H9 (cell line): ENCODE measurements around the gene TTYH1. TPM values are rescaled to one million over a fixed set of nuclear protein-coding genes. Genes with fewer than 3 reads are reported as not detected.

Experiments used
- DNase-seq: peaks from one replicate; pipeline ENCODE4 v3.0.0-alpha.2; 2017
- H2AFZ ChIP-seq: one replicate; pipeline ENCODE4 v1.6.1; 2013; ENCODE audit warnings: mild to moderate bottlenecking, low read length, control low read depth, moderate library complexity
- H2AK5ac ChIP-seq: 2 replicates; pipeline ENCODE4 v1.6.1; 2013; ENCODE audit warnings: low read length, control low read depth, mixed read lengths; ENCODE audit not compliant: insufficient read length
- H2BK120ac ChIP-seq: one replicate; pipeline ENCODE4 v1.6.1; 2013; ENCODE audit warnings: low read depth, mild to moderate bottlenecking, low read length, control low read depth, inconsistent platforms; ENCODE audit not compliant: poor library complexity, severe bottlenecking
- H2BK12ac ChIP-seq: 2 replicates; pipeline ENCODE4 v1.6.1; 2013; ENCODE audit warnings: low read length, control low read depth, mixed read lengths, low read depth; ENCODE audit not compliant: insufficient read length
- H2BK15ac ChIP-seq: 2 replicates; pipeline ENCODE4 v1.6.1; 2013; ENCODE audit warnings: low read depth, low read length, control low read depth
- H2BK20ac ChIP-seq: one replicate; pipeline ENCODE4 v1.6.1; 2013; ENCODE audit warnings: low read depth, mild to moderate bottlenecking, low read length, control low read depth, inconsistent platforms; ENCODE audit not compliant: poor library complexity, severe bottlenecking
- H2BK5ac ChIP-seq: 2 replicates; pipeline ENCODE4 v1.6.1; 2013; ENCODE audit warnings: low read length, control low read depth, mixed read lengths; ENCODE audit not compliant: insufficient read length
- H3K14ac ChIP-seq: 2 replicates; pipeline ENCODE4 v1.6.1; 2013; ENCODE audit warnings: low read length, control low read depth; ENCODE audit not compliant: insufficient read depth
- H3K18ac ChIP-seq: 2 replicates; pipeline ENCODE4 v1.6.1; 2013; ENCODE audit warnings: low read depth, mild to moderate bottlenecking, mixed read lengths, low read length, control low read depth; ENCODE audit not compliant: insufficient read length
- H3K23ac ChIP-seq: 2 replicates; pipeline ENCODE4 v1.6.1; 2013; ENCODE audit warnings: low read length, control low read depth, mixed read lengths, low read depth; ENCODE audit not compliant: insufficient read length
- H3K23me2 ChIP-seq: 2 replicates; pipeline ENCODE4 v1.6.1; 2013; ENCODE audit warnings: low read depth, mild to moderate bottlenecking, mixed read lengths, low read length, control low read depth; ENCODE audit not compliant: insufficient read length, poor library complexity, severe bottlenecking
- H3K27ac ChIP-seq: 2 replicates; pipeline ENCODE4 v1.5.1; 2013; ENCODE audit warnings: low read length, control low read depth, mixed read lengths, low read depth; ENCODE audit not compliant: insufficient read length
- H3K27me3 ChIP-seq: 2 replicates; pipeline ENCODE4 v1.6.1; 2013; ENCODE audit warnings: low read length, control low read depth, inconsistent platforms; ENCODE audit not compliant: insufficient read depth
- H3K4ac ChIP-seq: 2 replicates; pipeline ENCODE4 v1.6.1; 2013; ENCODE audit warnings: low read depth, mild to moderate bottlenecking, control low read depth, inconsistent platforms, low read length, moderate library complexity
- H3K4me1 ChIP-seq: 2 replicates; pipeline ENCODE4 v1.6.1; 2013; ENCODE audit warnings: low read length, control low read depth, inconsistent platforms; ENCODE audit not compliant: insufficient read depth
- H3K4me2 ChIP-seq: 2 replicates; pipeline ENCODE4 v1.6.1; 2013; ENCODE audit warnings: low read length, control low read depth, mixed read lengths; ENCODE audit not compliant: insufficient read length, insufficient read depth
- H3K56ac ChIP-seq: 2 replicates; pipeline ENCODE4 v1.6.1; 2013; ENCODE audit warnings: low read depth, mild to moderate bottlenecking, mixed read lengths, low read length, control low read depth; ENCODE audit not compliant: insufficient read length
- H3K79me1 ChIP-seq: 2 replicates; pipeline ENCODE4 v1.6.1; 2013; ENCODE audit warnings: low read depth, mild to moderate bottlenecking, moderate library complexity, low read length, control low read depth, inconsistent platforms; ENCODE audit not compliant: insufficient read depth, poor library complexity, severe bottlenecking
- H3K79me2 ChIP-seq: 2 replicates; pipeline ENCODE4 v1.6.1; 2013; ENCODE audit warnings: low read length, control low read depth, inconsistent platforms; ENCODE audit not compliant: insufficient read depth
- H3K9ac ChIP-seq: 2 replicates; pipeline ENCODE4 v1.6.1; 2013; ENCODE audit warnings: low read length, control low read depth, mixed read lengths; ENCODE audit not compliant: insufficient read length; ENCODE audit errors: extremely low read depth
- H3K9me3 ChIP-seq: one replicate; pipeline ENCODE4 v1.6.1; 2013; ENCODE audit warnings: low read depth, low read length, inconsistent platforms; ENCODE audit not compliant: control insufficient read depth
- H3T11ph ChIP-seq: one replicate; pipeline ENCODE4 v1.6.1; 2013; ENCODE audit warnings: mild to moderate bottlenecking, low read length, control low read depth, inconsistent platforms
- H4K20me1 ChIP-seq: one replicate; pipeline ENCODE4 v1.6.1; 2013; ENCODE audit not compliant: control insufficient read depth, insufficient read length, insufficient read depth
- H4K5ac ChIP-seq: 2 replicates; pipeline ENCODE4 v1.6.1; 2013; ENCODE audit warnings: low read depth, mild to moderate bottlenecking, mixed read lengths, low read length, control low read depth; ENCODE audit not compliant: insufficient read length
- H4K8ac ChIP-seq: replicated peaks from 2 replicates; pipeline ENCODE4 v1.6.1; 2013; ENCODE audit warnings: low read length, control low read depth, mixed read lengths, low read depth; ENCODE audit not compliant: insufficient read length
- H4K91ac ChIP-seq: 2 replicates; pipeline ENCODE4 v1.6.1; 2013; ENCODE audit warnings: low read depth, mild to moderate bottlenecking, moderate library complexity, mixed read lengths, low read length, control low read depth; ENCODE audit not compliant: insufficient read length
- H3K27ac Mint-ChIP-seq, 3 experiments: 2 replicates in 2 of 3; 3 replicates in 1 of 3; pipeline ENCODE4 v1.8.0; 2020 to 2021; ENCODE audit warnings: mixed read lengths in 3 of 3, mild to moderate bottlenecking in 1 of 3, moderate library complexity in 1 of 3
- H3K27me3 Mint-ChIP-seq: 2 replicates; pipeline ENCODE4 v1.8.0; 2021; ENCODE audit warnings: low read depth, mild to moderate bottlenecking, moderate library complexity, mixed read lengths
- H3K36me3 Mint-ChIP-seq, 3 experiments: 2 replicates in 2 of 3; 3 replicates in 1 of 3; pipeline ENCODE4 v1.8.0; 2020 to 2021; ENCODE audit warnings: low read depth in 3 of 3, mixed read lengths in 3 of 3; ENCODE audit not compliant: insufficient read depth in 1 of 3
- H3K4me1 Mint-ChIP-seq, 2 experiments: 2 replicates each; pipeline ENCODE4 v1.8.0; 2020; ENCODE audit warnings: mixed read lengths in 2 of 2
- H3K4me3 Mint-ChIP-seq, 2 experiments: 2 replicates in 1 of 2; 3 replicates in 1 of 2; pipeline ENCODE4 v1.8.0; 2020 to 2021; ENCODE audit warnings: mild to moderate bottlenecking in 2 of 2, mixed read lengths in 2 of 2, moderate library complexity in 1 of 2
- H3K9me3 Mint-ChIP-seq, 2 experiments: 2 replicates in 1 of 2; 3 replicates in 1 of 2; pipeline ENCODE4 v1.8.0; 2020; ENCODE audit warnings: mild to moderate bottlenecking in 2 of 2, mixed read lengths in 2 of 2, moderate library complexity in 1 of 2
- CTCF ChIP-seq: fragments of 200-600 bp; sonication (generic); conservative IDR thresholded peaks from 3 replicates; pipeline ENCODE4 v1.8.0; 2021; ENCODE audit warnings: antibody characterized with exemption, mild to moderate bottlenecking
- WGBS: extraction: QIAGEN DNeasy Blood & Tissue Kit; methylation state at CpG from one replicate; pipeline ENCODE4 v1.1.7; 2013; ENCODE audit warnings: missing lambda C conversion rate, low lambda C conversion rate, mixed read lengths; ENCODE audit not compliant: insufficient read length; ENCODE audit errors: extremely low coverage; 5-methylcytosine and 5-hydroxymethylcytosine counted together
- total RNA-seq: library from RNA; stranded (reverse); gene quantifications from 2 replicates; pipeline ENCODE4 v1.2.1, GENCODE V29; 2021

The TTYH1 gene
- total RNA-seq, 1 experiment from 2014 or later: 47.1 TPM

GRCh38 chr19:54416695-54417491 is 1.6 kb downstream of the TTYH1 start:
- H4K5ac ChIP-seq: no peak overlapping the region
- Mint-ChIP-seq H3K9me3 (peaks cover 15 to 20% of the 10 kb centered on the region in 2 experiments), H3K36me3 (peaks cover 12 to 25% (median 14%) of the 10 kb centered on the region in 3 experiments), H3K4me3 (peak overlapping the region; percentile 78 to 91), H3K4me1 (peaks cover 35 to 38% of the 10 kb centered on the region in 2 experiments), H3K27ac (no peak overlapping the region), H3K27me3 (peaks cover 46% of the 10 kb centered on the region)
- no peaks in the 10 kb centered on the region for H3K9me3 ChIP-seq
- H3K4me2 ChIP-seq: peak overlapping the region; percentile 67
- no peak overlapping the region for H3K56ac ChIP-seq
- peaks cover 5% of the 10 kb centered on the region; the same call in 1 of the 2 replicates for H3K4me1 ChIP-seq
- no peak overlapping the region for H4K8ac ChIP-seq
- H2AK5ac ChIP-seq: no peak overlapping the region
- no peaks in the 10 kb centered on the region for H3K79me1 ChIP-seq
- 100% methylated on average over 2 of the region's 44 CpGs for WGBS
- no peak overlapping the region for H2BK12ac ChIP-seq
- no peak overlapping the region for H3K27ac ChIP-seq
- no peak for TF ChIP-seq CTCF
- no peak overlapping the region for H3K14ac ChIP-seq
- H2BK15ac ChIP-seq: no peak overlapping the region
- peaks cover 15% of the 10 kb centered on the region for H3K23me2 ChIP-seq
- no peak overlapping the region for H4K91ac ChIP-seq
- no peaks in the 10 kb centered on the region for H3K79me2 ChIP-seq
- no peak for DNase-seq
- H3K23ac ChIP-seq: no peak overlapping the region
- H3K4ac ChIP-seq: no peak overlapping the region
- H2AFZ ChIP-seq: no peak overlapping the region
- no peak overlapping the region for H2BK5ac ChIP-seq
- no peak overlapping the region for H3K18ac ChIP-seq
- no peak overlapping the region for H2BK120ac ChIP-seq
- peaks cover 12% of the 10 kb centered on the region; the same call in 1 of the 2 replicates for H3K27me3 ChIP-seq
- no peak overlapping the region for H3T11ph ChIP-seq
- no peak overlapping the region for H3K9ac ChIP-seq
- H2BK20ac ChIP-seq: no peak overlapping the region
- H4K20me1 ChIP-seq: no peaks in the 10 kb centered on the region
